NT2/D1 (cell line): Measurements from ENCODE around the gene REEP6.
A peak's percentile ranks its signal among the peaks of the same experiment; 100 is the strongest.

Experiments
- DNase-seq: peaks from one replicate; pipeline ENCODE4 v3.0.0-alpha.2; 2011; ENCODE audit warnings: low read depth, low spot score
- H3K27me3 ChIP-seq: 2 replicates; pipeline ENCODE4 v1.6.0; 2011; ENCODE audit warnings: mild to moderate bottlenecking; ENCODE audit not compliant: insufficient read length, insufficient read depth
- H3K36me3 ChIP-seq: 2 replicates; pipeline ENCODE4 v1.6.1; 2011; ENCODE audit warnings: mild to moderate bottlenecking, low read length, mixed read lengths; ENCODE audit not compliant: insufficient read depth, insufficient read length
- H3K4me1 ChIP-seq: 2 replicates; pipeline ENCODE4 v1.5.1; 2011; ENCODE audit not compliant: insufficient read depth, insufficient read length
- H3K4me3 ChIP-seq: 2 replicates; pipeline ENCODE4 v1.5.1; 2011; ENCODE audit warnings: low read depth; ENCODE audit not compliant: insufficient read length
- H3K9ac ChIP-seq: 2 replicates; pipeline ENCODE4 v1.6.0; 2011; ENCODE audit warnings: low read depth; ENCODE audit not compliant: insufficient read length
- H3K9me3 ChIP-seq: 2 replicates; pipeline ENCODE4 v1.5.1; 2011; ENCODE audit warnings: mild to moderate bottlenecking, low read length; ENCODE audit not compliant: insufficient read depth
- SUZ12 ChIP-seq: IDR thresholded peaks from 2 replicates; pipeline ENCODE4 v1.6.1; 2011; ENCODE audit not compliant: insufficient read length, insufficient read depth; ENCODE audit errors: extremely low read depth
- YY1 ChIP-seq: IDR thresholded peaks from 2 replicates; pipeline ENCODE4 v1.6.1; 2011; ENCODE audit not compliant: insufficient read length, insufficient read depth
- ZNF274 ChIP-seq: IDR thresholded peaks from 2 replicates; pipeline ENCODE4 v1.6.1; 2011; ENCODE audit warnings: mild to moderate bottlenecking, low read depth, low read length

REEP6 gene

DNA sequence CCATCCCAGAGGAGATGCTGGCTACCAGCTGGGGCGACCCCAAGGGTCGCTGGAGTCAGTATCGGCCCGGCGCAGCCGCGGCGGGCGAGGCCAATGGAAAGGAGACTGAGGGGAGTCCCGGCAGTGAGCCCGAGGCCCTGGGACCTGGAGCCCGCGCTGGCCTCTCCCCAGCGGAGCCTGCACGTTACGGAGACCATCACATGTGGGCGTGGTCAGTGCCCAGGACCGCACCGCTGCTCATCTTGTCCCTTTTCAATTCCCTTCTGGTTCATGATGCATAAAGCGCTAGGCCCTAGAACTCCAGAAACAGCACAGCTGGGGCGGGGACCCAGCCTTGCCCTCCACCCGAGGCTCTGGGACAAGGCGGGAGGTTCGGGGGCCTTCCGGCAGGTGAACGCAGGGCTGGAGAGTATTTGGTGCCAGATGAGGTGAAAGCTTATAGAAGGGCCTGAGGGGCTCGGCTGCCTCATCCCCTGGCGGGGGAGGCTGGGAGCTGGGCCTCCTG lies 19.9 kb upstream of the REEP6 start:
- Histone ChIP-seq H3K36me3 (peaks cover 29% of the 10 kb centered on the region), H3K9me3 (no peaks in the 10 kb centered on the region), H3K27me3 (peaks cover 47% of the 10 kb centered on the region), H3K4me1 (peaks cover 47% of the 10 kb centered on the region), H3K9ac (peak overlapping the region; percentile 47), H3K4me3 (peak overlapping the region; percentile 53)
- TF ChIP-seq ZNF274 (no peak), SUZ12 (no peak), YY1 (no peak)
- DNase-seq = no peak

DNA sequence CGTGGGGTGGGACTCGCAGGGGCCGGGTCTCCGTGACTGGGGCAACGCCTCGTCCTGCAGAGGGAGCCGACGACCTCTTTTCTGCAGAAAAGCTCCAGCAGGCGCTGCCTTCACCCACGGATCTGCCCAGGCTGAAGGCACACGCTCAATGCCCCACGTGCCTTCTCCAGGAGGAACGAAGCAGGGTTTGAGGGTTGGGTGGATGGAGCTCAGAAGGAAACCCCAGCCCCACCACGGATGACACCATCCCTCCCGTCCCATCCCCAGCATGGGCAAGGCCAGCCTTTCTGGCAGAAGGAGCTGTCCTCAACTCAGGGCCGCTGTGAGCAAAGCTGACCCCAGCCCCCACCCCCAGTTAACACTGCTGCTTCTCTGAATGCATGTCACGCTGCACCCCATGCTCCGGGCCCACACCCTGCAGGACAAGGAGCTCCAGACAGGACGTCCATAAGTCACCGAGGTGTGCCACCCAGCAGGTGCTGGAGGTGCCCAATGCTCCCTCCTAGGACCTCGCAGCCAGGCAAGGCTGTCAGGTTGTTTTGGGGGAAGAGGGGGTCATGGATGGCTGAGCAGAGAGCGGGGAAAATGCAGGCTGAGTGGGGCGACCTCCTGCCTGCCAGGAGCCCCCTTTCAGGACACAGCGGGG lies 19.3 kb upstream of the REEP6 start:
- no peak for DNase-seq
- Histone ChIP-seq H3K4me3 (peak overlapping the region; percentile 53), H3K36me3 (peaks cover 32% of the 10 kb centered on the region), H3K9ac (peak overlapping the region; percentile 47), H3K27me3 (peaks cover 41% of the 10 kb centered on the region), H3K4me1 (peaks cover 45% of the 10 kb centered on the region), H3K9me3 (no peaks in the 10 kb centered on the region)
- TF ChIP-seq YY1 (no peak), SUZ12 (no peak)

DNA sequence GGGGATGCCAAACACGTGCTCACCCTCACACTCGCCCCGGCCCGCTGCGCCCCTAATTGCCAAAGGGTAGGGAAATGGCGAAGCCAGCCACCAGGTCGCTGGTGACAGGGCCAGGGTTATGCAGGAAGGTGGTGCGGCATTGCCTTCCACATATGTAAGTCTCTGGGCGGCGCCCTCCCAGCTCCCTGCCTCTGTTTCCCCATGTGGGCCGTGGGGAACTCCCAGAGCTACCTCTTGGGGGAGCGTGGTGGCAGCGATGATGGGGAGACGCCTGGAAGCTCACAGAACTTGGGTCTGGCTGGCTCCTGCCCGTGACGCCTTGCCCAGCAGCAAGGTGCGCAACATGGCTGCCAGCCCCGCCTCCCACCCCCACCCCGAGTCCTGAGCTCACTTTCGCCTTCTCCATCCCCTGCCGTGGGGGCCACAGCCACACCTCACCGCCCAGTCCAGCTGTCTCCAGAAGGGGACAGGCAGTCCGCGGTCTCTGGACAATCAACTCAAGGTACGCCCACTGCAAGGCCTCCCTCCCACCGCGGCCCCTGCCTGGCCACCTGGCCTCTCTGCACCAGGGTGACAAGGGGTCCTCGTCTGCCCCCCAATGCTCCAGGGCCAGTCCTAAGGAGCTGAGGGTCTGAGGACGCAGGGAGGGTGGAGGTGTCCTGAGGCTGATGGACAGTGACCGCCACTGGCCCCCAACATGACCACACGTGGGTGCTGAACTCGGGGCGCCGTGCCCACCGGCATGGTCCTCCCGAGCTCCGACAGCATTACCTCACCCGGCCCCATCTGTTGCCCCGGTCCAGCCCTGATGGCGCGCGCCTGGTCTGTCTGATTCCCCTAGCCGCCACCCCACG lies 18.5 kb upstream of the REEP6 start:
- TF ChIP-seq ZNF274 (no peak), SUZ12 (no peak), YY1 (no peak)
- peak overlapping the region; percentile 1 for H3K4me3 ChIP-seq
- no peak for DNase-seq
- peaks cover 33% of the 10 kb centered on the region for H3K27me3 ChIP-seq
- H3K36me3 ChIP-seq = peaks cover 38% of the 10 kb centered on the region
- H3K9me3 ChIP-seq = no peaks in the 10 kb centered on the region
- peaks cover 41% of the 10 kb centered on the region for H3K4me1 ChIP-seq
- no peak overlapping the region for H3K9ac ChIP-seq

DNA sequence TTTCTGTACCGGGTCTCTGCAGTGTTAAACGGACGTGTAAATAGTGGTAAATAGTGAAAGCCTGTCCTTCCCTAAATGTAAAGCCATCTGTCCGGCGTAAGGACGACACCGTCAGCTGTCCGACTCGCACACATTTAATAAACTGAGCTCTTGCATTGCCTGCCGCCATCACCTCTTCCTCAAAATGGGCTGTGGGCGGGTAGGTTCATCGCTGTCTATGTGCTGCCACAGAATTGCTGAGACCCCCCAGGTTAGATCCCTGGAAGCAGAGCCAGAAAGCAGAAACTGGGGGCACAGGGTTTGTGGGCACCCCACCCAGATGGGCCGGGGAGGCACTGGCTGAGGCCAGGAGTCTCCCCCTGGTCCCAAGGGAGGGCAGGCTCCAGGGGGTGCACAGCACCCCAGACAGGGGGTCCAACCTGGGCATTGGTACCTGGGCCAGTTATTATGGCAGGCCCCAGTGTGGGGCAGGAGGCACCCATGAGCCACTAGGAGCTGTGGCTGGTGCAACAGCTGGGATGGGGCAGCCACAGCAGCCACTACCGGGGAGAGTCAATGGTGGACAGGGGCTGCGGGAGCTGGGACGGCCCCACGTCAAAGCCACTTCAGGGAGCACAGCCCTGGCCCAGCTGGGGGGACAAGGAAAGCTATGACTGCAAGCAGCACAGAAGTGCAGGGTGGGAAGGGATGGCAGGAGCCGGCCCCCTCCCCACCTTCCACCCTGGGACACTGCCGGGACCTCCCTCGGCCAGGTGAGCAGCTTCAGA lies 17.7 kb upstream of the REEP6 start:
- Histone ChIP-seq H3K27me3 (peaks cover 25% of the 10 kb centered on the region), H3K9ac (no peak overlapping the region), H3K4me3 (no peak overlapping the region), H3K36me3 (peaks cover 41% of the 10 kb centered on the region), H3K9me3 (no peaks in the 10 kb centered on the region), H3K4me1 (peaks cover 35% of the 10 kb centered on the region)
- TF ChIP-seq ZNF274 (no peak), SUZ12 (no peak), YY1 (no peak)
- no peak for DNase-seq

DNA sequence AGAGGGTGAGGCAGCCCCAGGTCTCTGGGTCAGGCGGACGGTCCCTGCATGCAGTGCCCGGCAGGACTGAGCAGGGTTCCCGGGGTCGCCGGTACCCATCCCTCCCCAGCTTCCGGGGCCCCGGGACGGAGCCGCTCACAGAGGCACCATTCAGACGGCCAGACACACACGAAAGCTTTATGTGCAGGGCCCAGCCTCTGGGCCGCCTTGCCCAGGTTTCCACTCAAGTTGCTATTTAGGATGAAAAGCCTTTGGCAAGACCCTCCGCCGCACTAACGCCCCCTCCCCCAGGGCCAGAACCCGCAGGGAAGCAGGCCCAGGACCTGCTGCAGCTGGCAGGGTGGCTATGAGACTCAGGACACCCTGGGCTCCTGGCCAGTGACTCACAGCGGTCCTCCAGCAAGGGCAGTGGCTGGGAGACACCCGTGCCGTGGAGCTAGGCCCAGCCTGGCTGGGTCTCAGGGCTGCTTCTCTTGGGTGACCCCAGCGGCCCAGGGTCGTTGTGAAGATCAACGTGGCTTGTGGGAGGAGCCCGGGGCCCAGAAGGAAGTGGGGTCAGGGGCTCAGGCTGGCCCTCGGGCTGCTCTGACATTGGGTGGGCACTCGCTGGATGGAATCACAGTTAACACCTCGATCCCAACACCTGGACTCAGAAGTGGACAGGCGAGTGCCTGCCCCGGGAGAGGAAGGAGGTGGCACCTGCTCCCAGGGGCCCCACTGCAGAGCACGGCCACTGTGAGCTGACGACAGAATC lies 16.8 kb upstream of the REEP6 start:
- peaks cover 15% of the 10 kb centered on the region for H3K27me3 ChIP-seq
- DNase-seq = no peak
- H3K4me1 ChIP-seq = peaks cover 31% of the 10 kb centered on the region
- H3K9me3 ChIP-seq = no peaks in the 10 kb centered on the region
- TF ChIP-seq SUZ12 (no peak), YY1 (no peak), ZNF274 (no peak)
- peaks cover 41% of the 10 kb centered on the region for H3K36me3 ChIP-seq
- H3K9ac ChIP-seq = peak overlapping the region; percentile 32
- H3K4me3 ChIP-seq = no peak overlapping the region

DNA sequence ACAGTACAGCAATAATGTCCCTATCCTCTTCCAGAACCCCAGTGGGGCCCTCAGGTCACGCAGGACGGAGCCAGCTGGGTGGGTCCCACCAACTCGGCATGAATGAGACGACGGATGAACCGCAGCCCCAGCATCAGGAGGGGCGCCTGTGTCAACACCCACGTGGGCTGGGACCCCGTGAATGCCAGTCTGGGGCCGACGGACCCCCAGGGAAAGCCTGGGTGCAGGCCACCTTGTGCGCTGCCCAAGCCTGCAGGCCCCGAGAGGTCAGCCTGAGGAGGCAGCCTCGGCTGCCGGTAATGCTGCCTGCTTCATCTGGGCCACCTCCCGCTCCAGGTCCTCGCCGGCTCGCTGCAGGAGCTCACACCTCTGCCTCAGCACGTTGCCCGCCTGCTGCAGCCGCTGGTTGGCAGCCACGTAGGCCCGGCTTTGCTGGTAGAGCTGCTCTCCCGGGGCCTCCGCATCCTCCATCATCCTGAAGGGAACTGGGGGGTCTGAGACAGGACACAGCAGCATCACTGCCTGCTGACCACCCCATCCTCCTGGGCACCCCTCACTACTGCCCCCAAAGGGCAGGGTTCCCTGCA lies 16.1 kb upstream of the REEP6 start:
- no peak overlapping the region for H3K4me3 ChIP-seq
- H3K9ac ChIP-seq = peak overlapping the region; percentile 32
- H3K9me3 ChIP-seq = no peaks in the 10 kb centered on the region
- H3K27me3 ChIP-seq = peaks cover 10% of the 10 kb centered on the region
- peaks cover 31% of the 10 kb centered on the region for H3K4me1 ChIP-seq
- peaks cover 41% of the 10 kb centered on the region for H3K36me3 ChIP-seq
- DNase-seq = no peak
- TF ChIP-seq ZNF274 (no peak), YY1 (no peak), SUZ12 (no peak)
